Stimulated activated CD4-positive, alpha-beta T cell treated with anti-CD3 and anti-CD28 coated beads, Interleukin-2, amount 100 ng/mL, for 4 hours (primary cell): Measurements from ENCODE around the gene GBGT1.
"Not testable (repeated sequence)": the region's sequence is repeated elsewhere in the genome, so short reads cannot be mapped to it uniquely, and the experiment has no call there.

Source experiments
- DNase-seq: peaks from one replicate; pipeline ENCODE4 v3.0.0-alpha.2; 2020; ENCODE audit warnings: low read depth

GBGT1 gene

GRCh38 chr9:133195029-133195428, 31.3 kb upstream of the GBGT1 start:
- no peak for DNase-seq

GRCh38 chr9:133194597-133194996, 30.9 kb upstream of the GBGT1 start:
- no peak for DNase-seq

- no peak for DNase-seq
These were observed 28.3 kb upstream of the GBGT1 start for GRCh38 chr9:133191989-133192388.

DNA sequence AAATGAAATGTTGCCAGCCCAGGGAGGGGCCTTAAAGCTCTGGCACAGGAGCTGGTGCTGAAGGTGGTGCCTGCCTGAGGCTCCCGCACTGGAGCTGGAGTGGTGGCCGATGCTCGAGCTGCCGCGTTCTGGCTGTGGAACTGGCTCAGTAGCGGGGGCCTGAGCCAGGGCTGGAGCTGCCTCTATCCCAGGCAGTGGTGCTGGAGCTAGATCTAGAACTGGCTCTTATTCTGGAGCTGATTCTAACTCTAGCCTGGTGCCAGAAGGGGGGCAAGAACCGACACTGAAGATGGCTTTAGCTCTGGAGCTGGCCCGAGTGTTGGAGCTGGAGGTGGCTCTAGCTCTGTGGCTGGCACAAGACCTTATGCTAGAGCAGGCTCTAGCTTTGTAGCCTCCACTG, 26.1 kb upstream of the GBGT1 start:
- no peak for DNase-seq

DNA sequence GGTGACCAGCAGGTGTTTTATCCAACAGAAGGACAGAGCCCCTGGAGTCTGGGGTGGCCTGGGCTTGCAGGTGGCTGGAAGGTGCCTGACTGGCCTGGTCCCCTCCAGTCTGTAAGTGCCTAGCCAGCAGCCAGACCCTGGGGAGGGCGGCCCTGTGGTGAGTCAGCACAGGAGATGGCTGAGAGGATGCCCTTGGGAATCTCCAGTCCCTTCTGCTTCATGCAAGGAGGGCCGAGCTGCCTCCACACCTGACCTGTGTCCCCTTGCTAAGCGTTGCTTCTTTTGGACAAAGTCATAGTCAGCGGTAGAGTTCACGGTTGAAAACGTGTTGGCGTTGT, 25.1 kb upstream of the GBGT1 start:
- no peak for DNase-seq

GRCh38 chr9:133188006-133188842, 24.5 kb upstream of the GBGT1 start:
- no peak for DNase-seq

DNA sequence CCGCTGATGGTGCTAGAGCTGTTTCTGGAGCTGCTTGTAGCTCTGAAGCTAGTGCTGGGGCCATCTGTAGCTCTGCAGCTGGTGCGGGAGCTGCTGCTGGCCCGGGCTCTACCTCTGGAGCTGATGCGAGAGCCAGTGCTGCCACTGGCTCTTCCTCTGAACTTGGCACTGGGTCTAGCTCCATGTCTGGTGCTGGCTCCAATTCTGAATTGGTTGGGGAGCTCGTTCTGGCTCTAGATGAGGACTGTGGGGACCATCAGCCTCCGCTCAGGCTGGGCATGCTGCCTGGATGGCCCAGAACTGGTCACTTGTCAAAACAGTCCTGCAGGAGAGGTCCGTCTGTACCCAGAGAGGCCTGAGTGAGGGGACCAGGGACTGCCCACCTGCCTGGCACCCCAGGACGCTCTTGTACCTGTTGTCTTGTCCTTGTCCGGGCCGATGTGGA, 23.9 kb upstream of the GBGT1 start:
- DNase-seq: no peak

GRCh38 chr9:133186736-133187135, 23.0 kb upstream of the GBGT1 start:
- no peak for DNase-seq

DNA sequence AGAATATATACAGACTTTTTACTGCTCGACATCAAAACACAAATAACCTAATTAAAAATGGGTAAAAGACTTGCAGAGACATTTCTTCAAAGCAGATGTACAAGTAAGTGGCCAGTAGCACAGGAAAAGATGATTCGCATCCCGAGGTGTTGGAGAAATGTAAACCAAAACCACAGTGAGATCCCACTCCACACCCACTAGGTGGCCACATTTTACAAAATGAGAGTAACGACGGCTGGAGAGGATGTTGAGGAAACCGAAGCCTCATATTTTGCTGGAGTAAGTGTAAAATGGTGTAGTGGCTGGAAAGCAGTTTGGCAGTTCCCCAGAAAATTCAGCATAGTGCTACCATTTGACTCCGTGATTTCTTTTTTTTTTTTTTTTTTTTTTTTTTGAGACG, 21.3 kb upstream of the GBGT1 start:
- no peak for DNase-seq

- DNase-seq: no peak
These were observed 18.4 kb upstream of the GBGT1 start for GRCh38 chr9:133182151-133182550.

DNA sequence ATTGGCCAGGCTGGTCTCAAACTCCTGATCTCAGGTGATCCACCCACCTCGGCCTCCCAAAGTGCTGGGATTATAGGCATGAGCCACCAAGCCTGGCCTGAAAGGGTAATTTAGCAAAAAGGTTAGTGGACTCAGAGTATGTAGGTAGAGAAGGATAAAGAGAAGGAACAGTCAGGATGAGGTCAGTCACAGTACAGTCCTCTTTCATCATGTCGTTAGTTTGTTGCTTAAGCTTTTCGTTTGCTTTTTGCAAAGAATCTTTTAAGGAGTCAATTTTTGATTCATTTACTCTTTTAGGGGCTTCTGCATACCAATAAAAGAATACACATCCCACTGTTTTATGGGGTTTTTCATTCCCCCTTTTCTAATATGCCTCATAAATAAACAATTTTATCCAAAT, 17.8 kb upstream of the GBGT1 start:
- DNase-seq: no peak

GRCh38 chr9:133180953-133181352, 17.2 kb upstream of the GBGT1 start:
- DNase-seq: no peak

DNA sequence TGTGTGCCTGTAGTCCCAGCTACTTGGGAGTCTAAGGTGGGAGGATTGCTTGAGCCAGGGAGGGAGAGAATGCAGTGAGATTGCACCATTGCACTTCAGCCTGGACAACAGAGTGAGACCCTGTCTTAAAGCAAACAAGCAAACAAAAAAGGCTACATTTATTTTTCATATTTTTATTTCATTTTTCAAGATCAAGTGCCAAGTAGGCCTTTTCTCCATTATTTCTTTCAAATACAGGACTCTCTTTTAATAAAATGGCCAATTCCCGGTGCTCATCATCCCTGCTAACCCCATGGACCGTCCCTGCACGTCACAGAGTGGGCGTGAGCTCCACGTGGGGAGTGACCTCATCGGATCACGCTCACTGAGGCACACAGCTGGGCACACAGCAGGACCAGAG, 9.3 kb upstream of the GBGT1 start:
- no peak for DNase-seq

- DNase-seq: no peak
These were observed 7.6 kb upstream of the GBGT1 start for GRCh38 chr9:133171161-133171961.

DNA sequence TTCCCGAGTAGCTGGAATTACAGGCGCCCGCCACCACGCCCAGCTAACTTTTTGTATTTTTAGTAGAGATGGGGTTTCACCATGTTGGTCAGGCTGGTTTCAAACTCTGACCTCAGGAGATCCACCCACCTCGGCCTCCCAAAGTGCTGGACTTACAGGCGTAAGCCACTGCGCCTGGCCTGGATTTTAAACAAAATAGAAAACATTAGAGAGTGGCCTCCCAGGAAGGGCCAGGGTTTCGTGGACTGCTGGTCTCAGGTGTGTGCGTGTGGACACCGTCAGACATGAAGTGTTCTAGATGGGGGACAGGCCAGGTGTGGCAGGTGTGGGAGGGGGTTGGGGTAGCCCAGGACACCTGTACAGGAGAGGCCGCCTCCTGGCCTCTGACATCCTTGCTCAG, 7.0 kb upstream of the GBGT1 start:
- no peak for DNase-seq

DNA sequence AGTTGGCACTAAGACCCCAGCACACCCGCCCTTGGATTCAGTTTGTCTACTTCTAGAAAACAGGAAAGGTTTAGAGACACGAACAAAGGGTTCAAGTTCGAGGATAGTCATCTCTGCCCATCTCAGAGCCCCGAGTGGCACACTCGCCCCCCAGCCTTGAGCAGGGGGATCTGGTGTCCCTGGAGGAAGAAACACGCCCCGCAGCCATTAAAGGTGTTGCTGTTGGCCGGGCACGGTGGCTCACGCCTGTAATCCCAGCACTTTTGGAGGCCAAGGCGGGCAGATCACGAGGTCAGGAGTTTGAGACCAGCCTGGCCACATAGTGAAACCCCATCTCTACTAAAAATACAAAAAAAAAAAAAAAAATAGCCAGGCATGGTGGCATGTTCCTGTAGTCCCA, 6.0 kb upstream of the GBGT1 start:
- DNase-seq: not testable (repeated sequence)

DNA sequence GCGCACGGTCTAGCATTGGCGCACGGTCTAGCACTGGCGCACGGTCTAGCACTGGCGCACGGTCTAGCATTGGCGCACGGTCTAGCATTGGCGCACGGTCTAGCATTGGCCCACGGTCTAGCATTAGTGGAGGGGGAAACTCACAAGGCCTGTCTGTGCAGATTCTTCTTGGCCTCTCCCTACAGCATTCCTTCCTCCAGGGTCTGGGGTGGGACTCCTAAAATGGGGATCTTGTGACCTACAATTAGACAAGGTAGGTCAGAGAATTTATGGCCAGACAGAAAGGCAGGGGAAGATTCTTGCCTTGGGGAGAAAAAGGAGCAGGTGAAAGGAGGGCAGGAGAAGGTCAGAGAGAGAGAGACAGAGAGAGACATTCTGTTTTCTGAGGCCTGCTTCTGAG, 5.4 kb upstream of the GBGT1 start:
- no peak for DNase-seq

- no peak for DNase-seq
These were observed 4.7 kb upstream of the GBGT1 start for GRCh38 chr9:133168432-133168831.

DNA sequence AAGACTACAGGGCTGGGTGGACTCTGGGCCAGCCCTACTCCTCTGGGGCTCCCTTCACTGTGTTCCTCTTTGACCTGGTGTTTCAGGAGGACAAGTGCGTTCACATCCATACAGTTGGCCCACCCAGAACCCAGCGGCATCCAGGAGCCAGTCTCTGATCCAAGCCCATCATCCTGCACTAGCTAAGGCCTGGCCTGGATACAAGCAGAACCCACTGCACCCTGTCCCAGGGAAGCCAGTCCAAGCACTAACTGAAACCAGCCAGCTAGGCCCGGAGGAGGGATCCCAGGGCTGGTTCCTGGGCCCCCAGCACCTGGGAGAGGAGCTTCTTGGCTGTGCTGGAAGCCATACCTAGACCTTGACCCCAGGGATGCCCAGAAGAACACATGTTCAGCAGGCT, 4.1 kb upstream of the GBGT1 start:
- no peak for DNase-seq

DNA sequence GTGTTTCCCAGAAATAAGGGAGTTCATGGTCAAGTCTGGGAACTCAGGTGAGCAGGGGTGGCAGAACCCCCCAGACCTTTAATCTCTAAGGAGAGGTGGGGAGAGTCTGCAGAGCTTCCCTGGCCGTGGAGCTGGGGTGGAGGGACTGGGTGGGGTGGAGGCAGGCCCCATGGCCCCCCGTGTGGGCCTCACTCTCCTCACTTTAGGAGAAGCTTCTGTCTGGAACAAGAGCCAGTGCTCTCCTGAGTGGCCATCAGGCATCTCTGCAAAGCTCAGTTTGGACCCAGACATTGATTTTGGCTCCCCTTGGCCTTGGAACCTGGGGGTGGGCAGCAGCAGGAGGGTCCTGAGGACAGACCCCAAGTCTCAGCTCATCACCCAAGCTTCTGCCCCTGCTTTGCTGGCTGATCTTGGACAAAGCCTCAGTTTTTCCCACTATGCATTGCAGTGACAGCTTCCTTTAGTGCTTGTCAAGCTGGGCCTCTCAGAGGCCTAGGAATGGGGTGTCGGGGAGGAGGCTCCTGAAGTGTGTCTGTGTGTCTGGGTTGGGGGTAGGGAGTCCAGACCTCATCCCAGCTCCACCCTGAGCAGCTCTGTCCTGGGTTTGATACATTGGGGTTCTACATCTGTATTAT, 3.5 kb upstream of the GBGT1 start:
- DNase-seq: no peak

DNA sequence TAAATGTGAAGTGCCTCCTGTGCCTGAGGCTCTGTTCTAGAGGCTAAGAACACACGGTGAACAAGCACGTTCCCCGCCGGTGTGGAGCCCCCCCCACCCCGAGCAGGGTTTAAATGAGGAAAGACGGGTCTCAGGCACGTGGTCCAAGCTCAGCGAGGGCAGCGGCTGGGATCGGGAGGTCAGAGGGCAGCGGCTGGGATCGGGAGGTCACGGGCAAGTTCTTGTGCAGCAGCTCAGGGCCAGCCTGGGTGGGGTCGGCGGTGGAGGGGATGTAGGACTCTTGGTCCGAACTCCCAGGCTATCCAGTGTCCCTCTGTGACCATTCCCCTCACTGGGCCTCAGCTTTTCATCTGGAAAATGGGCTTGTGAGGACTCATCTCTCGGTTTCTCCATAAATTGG, 2.7 kb upstream of the GBGT1 start:
- no peak for DNase-seq

DNA sequence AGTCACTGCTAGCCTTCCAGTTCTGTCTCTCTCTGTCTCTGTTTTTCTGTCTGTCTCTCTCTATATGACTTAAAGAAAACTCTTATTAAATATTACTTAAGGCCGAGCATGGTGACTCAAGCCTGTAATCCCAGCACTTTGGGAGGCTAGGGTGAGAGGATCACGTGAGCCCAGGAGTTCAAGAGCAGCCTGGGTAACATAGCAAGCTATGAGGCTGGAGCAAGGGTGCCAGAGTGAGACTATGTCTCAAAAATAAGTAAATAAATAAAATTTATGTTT, 1.7 kb upstream of the GBGT1 start:
- DNase-seq: no peak

GRCh38 chr9:133164191-133164590, 477 bp upstream of the GBGT1 start:
- no peak for DNase-seq
